ENCODE results near the gene LACTB. TPM values are rescaled to one million over a fixed set of nuclear protein-coding genes. Genes with fewer than 3 reads are reported as not detected.

The LACTB gene
- total and polyA plus RNA-seq, 3 experiments from 2014 or later: 9.7 to 31.7 (median 30.0) TPM

DNA sequence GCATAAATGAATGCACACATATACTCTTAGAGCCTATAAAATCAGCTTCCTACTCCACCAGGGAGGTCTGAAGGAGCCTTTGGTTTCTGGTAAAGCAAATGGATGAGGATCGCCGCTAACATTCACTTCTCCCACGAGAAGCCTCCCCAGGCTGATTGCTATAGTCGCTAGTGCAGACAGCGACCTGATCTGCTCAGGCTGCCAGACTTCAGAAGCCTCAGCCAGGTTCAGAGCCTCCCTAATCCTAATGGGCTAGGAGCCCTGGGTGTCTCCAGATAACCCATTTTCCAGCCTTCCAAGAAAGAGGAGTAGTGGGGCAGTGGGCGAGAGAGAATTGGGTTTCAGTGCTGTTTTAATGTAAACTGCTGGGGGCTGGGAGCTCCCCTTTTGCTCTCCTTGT is 43.7 kb upstream of the LACTB start:
- peaks cover 10 to 30% of the 10 kb centered on the region in 2 donors for H3K27me3 Mint-ChIP-seq
- peaks cover 3 to 13% (median 11%) of the 10 kb centered on the region in 3 donors for H3K4me1 Mint-ChIP-seq
- Histone ChIP-seq H3K4me1 (ENCODE audit: insufficient read depth, low read length) (no peaks in the 10 kb centered on the region), H3K36me3 (ENCODE audit: insufficient read depth, low read length) (no peaks in the 10 kb centered on the region), H3K27ac (ENCODE audit: low read depth, low read length) (no peak overlapping the region), H3K9me3 (ENCODE audit: low read length) (no peaks in the 10 kb centered on the region), H3K27me3 (ENCODE audit: insufficient read depth, low read length, poor library complexity, severe bottlenecking) (no peaks in the 10 kb centered on the region), H3K4me3 (ENCODE audit: low read length) (no peak overlapping the region)
- H3K36me3 Mint-ChIP-seq: peaks cover 0 to 4% (median 0%) of the 10 kb centered on the region in 3 donors
- DNase-seq: no peak
- ChIA-PET POLR2A (no interaction called here), CTCF (interaction anchor here (1.1 to 1.6 kb wide), 2 partner anchors 16 to 30 kb away, joined by 3 read pairs; no protein-coding TSS in a partner anchor)
- no peaks in the 10 kb centered on the region for H3K9me3 Mint-ChIP-seq
- no peak overlapping the region for H3K4me3 Mint-ChIP-seq
- H3K27ac Mint-ChIP-seq: no peak overlapping the region

DNA sequence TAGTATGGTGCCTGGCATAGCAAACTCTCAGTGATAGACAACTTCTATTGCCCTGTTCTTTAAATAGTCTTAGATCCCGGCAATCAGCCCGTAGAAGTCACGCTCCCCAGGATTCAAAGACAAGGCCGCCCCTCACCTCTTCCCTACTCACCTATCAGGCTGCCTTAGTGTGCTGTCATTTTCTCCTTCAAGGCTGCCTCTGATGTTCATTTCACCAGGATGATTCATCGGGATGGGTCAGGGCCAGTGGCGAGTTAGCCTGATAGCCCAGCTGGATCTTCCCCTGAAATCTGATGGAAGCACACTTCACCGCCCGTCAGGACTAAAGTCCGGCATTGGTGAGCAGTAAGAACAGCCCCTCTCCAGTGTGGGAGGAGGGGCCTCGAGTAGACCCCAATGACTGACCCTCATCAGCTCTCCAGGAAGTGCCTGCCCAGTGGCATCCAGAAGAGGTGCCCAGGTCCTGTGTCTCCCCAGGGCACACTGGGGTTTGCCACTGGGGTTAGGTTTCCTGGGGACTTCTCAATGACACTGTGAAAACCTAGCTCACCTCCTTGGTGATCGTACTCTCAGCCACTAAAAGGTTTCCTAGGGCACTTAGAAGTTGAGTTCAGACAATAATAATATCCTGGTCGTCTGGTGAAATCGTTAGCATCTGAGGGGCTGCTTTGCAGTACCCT is 41.6 kb upstream of the LACTB start:
- H3K27me3 ChIP-seq (ENCODE audit: insufficient read depth, low read length, poor library complexity, severe bottlenecking): no peaks in the 10 kb centered on the region
- H3K4me3 ChIP-seq (ENCODE audit: low read length): no peak overlapping the region
- peaks cover 3 to 13% (median 11%) of the 10 kb centered on the region in 3 donors for H3K4me1 Mint-ChIP-seq
- CTCF ChIA-PET: no interaction called here
- no peak overlapping the region for H3K27ac ChIP-seq (ENCODE audit: low read depth, low read length)
- H3K36me3 Mint-ChIP-seq: peaks cover 0 to 2% (median 0%) of the 10 kb centered on the region in 3 donors
- H3K4me1 ChIP-seq (ENCODE audit: insufficient read depth, low read length): no peaks in the 10 kb centered on the region
- no peaks in the 10 kb centered on the region for H3K36me3 ChIP-seq (ENCODE audit: insufficient read depth, low read length)
- no peaks in the 10 kb centered on the region for H3K9me3 Mint-ChIP-seq
- H3K9me3 ChIP-seq (ENCODE audit: low read length): no peaks in the 10 kb centered on the region
- no peak overlapping the region for H3K4me3 Mint-ChIP-seq
- POLR2A ChIA-PET: no interaction called here
- peaks cover 10 to 36% of the 10 kb centered on the region in 2 donors for H3K27me3 Mint-ChIP-seq
- no peak for DNase-seq
- H3K27ac Mint-ChIP-seq: no peak overlapping the region

DNA sequence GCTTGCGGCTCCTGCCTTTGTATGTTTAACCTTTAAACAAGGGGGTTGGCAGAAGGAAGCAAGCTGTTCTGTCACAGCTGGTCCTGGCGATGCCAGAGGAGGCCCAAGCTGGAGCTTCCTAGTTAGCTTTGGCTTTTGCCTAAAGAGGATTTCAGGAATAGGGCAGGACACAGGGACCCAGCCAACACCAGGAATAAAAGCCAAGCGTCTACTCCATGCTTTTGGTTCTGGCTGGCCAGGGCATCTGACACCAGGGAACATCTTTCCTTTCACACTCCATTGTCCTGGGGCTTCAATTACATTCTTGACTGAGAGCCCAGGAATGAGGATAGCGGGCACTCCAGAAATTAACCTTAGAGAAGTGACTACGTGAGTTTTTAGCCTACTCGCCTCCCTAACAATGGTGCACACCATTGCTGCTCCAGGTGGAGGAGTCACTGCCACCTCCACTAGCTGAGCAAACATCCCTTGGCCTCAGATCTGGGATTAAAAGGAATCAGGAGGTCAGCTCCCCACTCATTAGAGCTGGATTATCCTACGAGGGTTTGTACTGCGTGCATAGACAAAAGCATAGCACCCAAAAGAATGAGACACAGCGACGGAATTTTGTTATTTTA is 40.9 kb upstream of the LACTB start:
- peaks cover 10 to 36% of the 10 kb centered on the region in 2 donors for H3K27me3 Mint-ChIP-seq

DNA sequence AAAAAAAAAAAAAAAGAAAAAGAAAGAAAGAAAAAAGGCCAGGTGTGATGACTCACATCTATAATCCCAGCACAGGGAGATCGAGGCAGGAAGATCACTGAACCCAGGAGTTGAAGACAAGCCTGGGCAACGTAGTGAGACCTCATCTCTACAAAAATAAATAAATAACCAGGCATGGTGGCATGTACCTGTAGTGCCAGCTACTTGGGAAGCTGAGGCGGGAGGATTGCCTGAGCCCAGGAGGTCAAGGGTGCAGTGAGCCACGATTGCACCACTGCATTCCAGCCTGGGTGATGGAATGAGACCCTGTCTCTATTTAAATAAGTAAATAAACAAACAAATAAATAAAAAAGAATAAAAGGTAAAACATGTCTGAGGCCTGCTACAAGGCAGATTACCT is 39.3 kb upstream of the LACTB start:
- H3K27me3 Mint-ChIP-seq: peaks cover 8 to 41% of the 10 kb centered on the region in 2 donors
- H3K27ac ChIP-seq (ENCODE audit: low read depth, low read length): no peak overlapping the region
- no peak for DNase-seq
- H3K4me3 ChIP-seq (ENCODE audit: low read length): no peak overlapping the region
- POLR2A ChIA-PET: no interaction called here
- no peaks in the 10 kb centered on the region for H3K4me1 Mint-ChIP-seq
- H3K36me3 ChIP-seq (ENCODE audit: insufficient read depth, low read length): no peaks in the 10 kb centered on the region
- no peaks in the 10 kb centered on the region for H3K4me1 ChIP-seq (ENCODE audit: insufficient read depth, low read length)
- CTCF ChIA-PET: no interaction called here
- no peaks in the 10 kb centered on the region for H3K9me3 Mint-ChIP-seq
- H3K27me3 ChIP-seq (ENCODE audit: insufficient read depth, low read length, poor library complexity, severe bottlenecking): no peaks in the 10 kb centered on the region
- no peaks in the 10 kb centered on the region for H3K9me3 ChIP-seq (ENCODE audit: low read length)
- peaks cover 0 to 2% (median 0%) of the 10 kb centered on the region in 3 donors for H3K36me3 Mint-ChIP-seq
- H3K4me3 Mint-ChIP-seq: no peak overlapping the region
- H3K27ac Mint-ChIP-seq: no peak overlapping the region

More for the DNA sequence above, 40.9 kb upstream of the LACTB start:
- peaks cover 3 to 9% (median 8%) of the 10 kb centered on the region in 3 donors for H3K4me1 Mint-ChIP-seq
- H3K36me3 Mint-ChIP-seq: peaks cover 0 to 2% (median 0%) of the 10 kb centered on the region in 3 donors
- POLR2A ChIA-PET: no interaction called here
- no peak overlapping the region for H3K27ac Mint-ChIP-seq
- no peaks in the 10 kb centered on the region for H3K9me3 ChIP-seq (ENCODE audit: low read length)
- no peaks in the 10 kb centered on the region for H3K4me1 ChIP-seq (ENCODE audit: insufficient read depth, low read length)
- no peak overlapping the region for H3K4me3 Mint-ChIP-seq
- no peak overlapping the region for H3K27ac ChIP-seq (ENCODE audit: low read depth, low read length)
- no peaks in the 10 kb centered on the region for H3K36me3 ChIP-seq (ENCODE audit: insufficient read depth, low read length)
- no peaks in the 10 kb centered on the region for H3K27me3 ChIP-seq (ENCODE audit: insufficient read depth, low read length, poor library complexity, severe bottlenecking)
- no peak overlapping the region for H3K4me3 ChIP-seq (ENCODE audit: low read length)
- H3K9me3 Mint-ChIP-seq: no peaks in the 10 kb centered on the region
- CTCF ChIA-PET: no interaction called here
- no peak for DNase-seq

DNA sequence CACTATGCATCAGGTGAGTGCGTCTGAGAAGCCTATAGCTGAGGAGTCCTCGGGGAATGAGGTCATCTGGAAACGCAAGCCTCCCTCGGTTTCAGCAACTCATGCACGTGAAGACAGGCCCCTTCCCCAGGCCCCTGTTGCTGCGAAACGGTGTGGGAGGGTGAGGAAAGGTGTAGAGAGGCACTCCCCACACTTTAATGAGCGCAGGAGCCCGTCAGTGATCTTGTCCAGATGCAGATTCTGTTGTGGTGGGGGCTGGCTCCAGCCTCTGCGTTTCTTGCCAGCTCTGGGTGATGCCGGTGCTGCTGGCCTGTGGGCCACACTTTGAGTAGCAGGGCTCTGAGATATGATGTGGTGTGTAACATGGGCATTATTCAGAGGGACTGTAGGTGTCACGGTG is 38.6 kb upstream of the LACTB start:
- CTCF ChIA-PET: no interaction called here
- Histone ChIP-seq H3K36me3 (ENCODE audit: insufficient read depth, low read length) (no peaks in the 10 kb centered on the region), H3K27ac (ENCODE audit: low read depth, low read length) (no peak overlapping the region), H3K9me3 (ENCODE audit: low read length) (no peaks in the 10 kb centered on the region), H3K27me3 (ENCODE audit: insufficient read depth, low read length, poor library complexity, severe bottlenecking) (no peaks in the 10 kb centered on the region), H3K4me1 (ENCODE audit: insufficient read depth, low read length) (no peaks in the 10 kb centered on the region), H3K4me3 (ENCODE audit: low read length) (no peak overlapping the region)
- no peak for DNase-seq
- Mint-ChIP-seq H3K36me3 (peaks cover 0 to 2% (median 0%) of the 10 kb centered on the region in 3 donors), H3K4me3 (no peak overlapping the region), H3K27ac (no peak overlapping the region), H3K9me3 (no peaks in the 10 kb centered on the region), H3K27me3 (peaks cover 8 to 41% of the 10 kb centered on the region in 2 donors), H3K4me1 (no peaks in the 10 kb centered on the region)
- POLR2A ChIA-PET: no interaction called here

DNA sequence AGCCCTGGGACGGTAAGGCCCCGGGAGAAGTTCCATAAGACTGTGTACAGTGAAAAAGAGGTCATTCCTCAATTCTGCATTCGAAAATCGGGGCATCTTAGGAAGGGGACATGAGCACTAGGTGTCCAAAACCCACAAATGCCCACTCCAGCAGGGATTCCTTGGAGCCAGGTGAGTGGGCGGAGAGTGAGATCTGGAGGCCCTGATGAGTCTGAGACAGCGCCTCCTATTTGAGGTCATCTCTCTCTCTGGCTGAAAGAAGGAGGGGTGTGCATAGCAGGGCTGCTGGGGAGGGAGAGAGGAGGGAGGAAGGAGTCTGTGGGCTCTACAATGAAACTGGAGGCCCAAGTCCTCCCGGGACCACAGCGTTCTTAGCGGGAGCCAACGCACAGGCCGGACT is 38.1 kb upstream of the LACTB start:
- H3K36me3 ChIP-seq (ENCODE audit: insufficient read depth, low read length): no peaks in the 10 kb centered on the region
- ChIA-PET POLR2A (no interaction called here), CTCF (no interaction called here)
- H3K27ac ChIP-seq (ENCODE audit: low read depth, low read length): no peak overlapping the region
- Mint-ChIP-seq H3K4me3 (no peak overlapping the region), H3K4me1 (no peaks in the 10 kb centered on the region), H3K9me3 (no peaks in the 10 kb centered on the region), H3K27me3 (peaks cover 8 to 37% of the 10 kb centered on the region in 2 donors), H3K36me3 (peaks cover 0 to 2% (median 0%) of the 10 kb centered on the region in 3 donors), H3K27ac (no peak overlapping the region)
- H3K27me3 ChIP-seq (ENCODE audit: insufficient read depth, low read length, poor library complexity, severe bottlenecking): no peaks in the 10 kb centered on the region
- no peak overlapping the region for H3K4me3 ChIP-seq (ENCODE audit: low read length)
- no peaks in the 10 kb centered on the region for H3K4me1 ChIP-seq (ENCODE audit: insufficient read depth, low read length)
- no peaks in the 10 kb centered on the region for H3K9me3 ChIP-seq (ENCODE audit: low read length)
- no peak for DNase-seq

DNA sequence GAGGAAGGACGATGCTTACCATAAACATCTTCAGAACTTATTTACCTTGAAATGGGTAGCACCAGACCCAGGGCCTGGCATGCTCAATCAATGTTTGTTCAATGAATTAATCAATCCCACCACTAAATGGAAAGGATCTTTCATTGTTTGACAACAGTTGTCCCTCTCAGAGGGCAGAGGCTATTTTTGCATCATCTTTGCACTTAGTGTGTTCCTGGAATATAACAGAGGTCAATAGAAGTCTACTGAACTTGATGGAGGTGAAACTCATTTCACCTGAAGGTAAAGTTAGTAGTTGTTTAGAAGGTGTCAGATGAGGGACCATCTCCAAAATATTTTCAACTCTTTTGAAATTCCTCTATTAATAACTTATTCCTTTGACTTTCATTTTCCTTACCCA is 36.9 kb upstream of the LACTB start:
- POLR2A ChIA-PET: no interaction called here
- CTCF ChIA-PET: no interaction called here
- Histone ChIP-seq H3K9me3 (ENCODE audit: low read length) (no peaks in the 10 kb centered on the region), H3K27me3 (ENCODE audit: insufficient read depth, low read length, poor library complexity, severe bottlenecking) (no peaks in the 10 kb centered on the region), H3K4me1 (ENCODE audit: insufficient read depth, low read length) (no peaks in the 10 kb centered on the region), H3K36me3 (ENCODE audit: insufficient read depth, low read length) (no peaks in the 10 kb centered on the region), H3K27ac (ENCODE audit: low read depth, low read length) (no peak overlapping the region), H3K4me3 (ENCODE audit: low read length) (no peak overlapping the region)
- Mint-ChIP-seq H3K4me3 (no peak overlapping the region), H3K27ac (no peak overlapping the region), H3K9me3 (no peaks in the 10 kb centered on the region), H3K27me3 (peaks cover 8 to 32% of the 10 kb centered on the region in 2 donors), H3K4me1 (no peaks in the 10 kb centered on the region), H3K36me3 (no peaks in the 10 kb centered on the region)
- no peak for DNase-seq

DNA sequence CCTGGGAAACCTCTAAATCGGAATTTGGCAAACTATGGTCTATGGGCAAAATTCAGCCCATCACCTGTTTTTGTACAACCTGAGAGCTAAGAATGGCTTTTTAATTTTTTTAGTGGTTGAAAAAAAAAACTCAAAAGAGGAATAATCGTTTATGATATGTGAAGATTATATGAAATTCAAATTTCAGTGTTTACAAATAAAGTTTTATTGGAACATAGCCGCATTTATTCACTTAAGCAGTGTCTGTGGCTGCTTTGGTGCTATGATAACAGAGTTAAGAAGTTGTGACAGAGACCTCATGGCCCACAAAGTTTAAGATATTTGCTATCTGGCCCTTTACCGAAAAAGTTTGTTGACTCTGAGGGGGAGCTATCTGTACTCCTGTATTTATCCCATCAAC is 36.4 kb upstream of the LACTB start:
- no peaks in the 10 kb centered on the region for H3K36me3 Mint-ChIP-seq
- H3K27ac ChIP-seq (ENCODE audit: low read depth, low read length): no peak overlapping the region
- no peak overlapping the region for H3K27ac Mint-ChIP-seq
- H3K4me3 Mint-ChIP-seq: no peak overlapping the region
- no peak overlapping the region for H3K4me3 ChIP-seq (ENCODE audit: low read length)
- no peaks in the 10 kb centered on the region for H3K9me3 ChIP-seq (ENCODE audit: low read length)
- no peaks in the 10 kb centered on the region for H3K27me3 ChIP-seq (ENCODE audit: insufficient read depth, low read length, poor library complexity, severe bottlenecking)
- no peak for DNase-seq
- H3K4me1 Mint-ChIP-seq: no peaks in the 10 kb centered on the region
- peaks cover 4 to 27% of the 10 kb centered on the region in 2 donors for H3K27me3 Mint-ChIP-seq
- no peaks in the 10 kb centered on the region for H3K36me3 ChIP-seq (ENCODE audit: insufficient read depth, low read length)
- no peaks in the 10 kb centered on the region for H3K9me3 Mint-ChIP-seq
- ChIA-PET CTCF (no interaction called here), POLR2A (no interaction called here)
- H3K4me1 ChIP-seq (ENCODE audit: insufficient read depth, low read length): no peaks in the 10 kb centered on the region
